Neuronal stem cell (in vitro differentiated cells): ENCODE results near the gene TRDN.

Source experiments
- DNase-seq: peaks from one replicate; pipeline ENCODE4 v3.0.0-alpha.2; 2013; ENCODE audit warnings: low spot score
- H2AFZ ChIP-seq: one replicate; pipeline ENCODE4 v1.6.1; 2013; ENCODE audit warnings: mild to moderate bottlenecking, low read length, inconsistent platforms
- H2AK5ac ChIP-seq: 2 replicates; pipeline ENCODE4 v1.6.1; 2013; ENCODE audit warnings: low read depth, mild to moderate bottlenecking, inconsistent platforms, low read length, moderate library complexity, mixed read lengths
- H2BK120ac ChIP-seq: 2 replicates; pipeline ENCODE4 v1.6.1; 2013; ENCODE audit warnings: low read depth, mild to moderate bottlenecking, inconsistent platforms, low read length, moderate library complexity, mixed read lengths
- H2BK12ac ChIP-seq: one replicate; pipeline ENCODE4 v1.6.1; 2013; ENCODE audit warnings: low read length, inconsistent platforms
- H2BK15ac ChIP-seq: 2 replicates; pipeline ENCODE4 v1.6.1; 2013; ENCODE audit warnings: mild to moderate bottlenecking, low read length, inconsistent platforms, mixed read lengths
- H2BK5ac ChIP-seq: one replicate; pipeline ENCODE4 v1.6.1; 2013; ENCODE audit warnings: inconsistent platforms, mild to moderate bottlenecking, low read length, moderate library complexity
- H3K14ac ChIP-seq: one replicate; pipeline ENCODE4 v1.6.1; 2013; ENCODE audit warnings: low read length, inconsistent platforms
- H3K18ac ChIP-seq: 2 replicates; pipeline ENCODE4 v1.6.1; 2013; ENCODE audit warnings: low read length, inconsistent platforms
- H3K23ac ChIP-seq: 2 replicates; pipeline ENCODE4 v1.6.1; 2013; ENCODE audit warnings: low read depth, mild to moderate bottlenecking, mixed read lengths, low read length, inconsistent platforms; ENCODE audit not compliant: poor library complexity
- H3K27ac ChIP-seq: replicated peaks from 3 replicates; pipeline ENCODE4 v1.5.1; 2013; ENCODE audit warnings: low read length, inconsistent platforms
- H3K27me3 ChIP-seq, 3 experiments: 2 replicates each; pipeline ENCODE4 v1.6.1; 2013; ENCODE audit warnings: low read length in 3 of 3, mild to moderate bottlenecking in 2 of 3, inconsistent platforms in 1 of 3, low read depth in 1 of 3, mixed read lengths in 1 of 3, moderate library complexity in 1 of 3; ENCODE audit not compliant: control insufficient read depth in 3 of 3, insufficient read depth in 3 of 3
- H3K36me3 ChIP-seq, 2 donors: replicated peaks in 1 of 2; 2 replicates each; pipeline ENCODE4 v1.6.1; 2013; ENCODE audit warnings: low read length in 2 of 2; ENCODE audit not compliant: control insufficient read depth in 2 of 2, insufficient read depth in 2 of 2
- H3K4ac ChIP-seq: 2 replicates; pipeline ENCODE4 v1.6.1; 2013; ENCODE audit warnings: inconsistent platforms, mild to moderate bottlenecking, low read length, moderate library complexity
- H3K4me1 ChIP-seq, 2 donors: 1 replicate in 1 of 2; 2 replicates in 1 of 2; pipeline ENCODE4 v1.6.1; 2013; ENCODE audit warnings: low read length in 2 of 2, low read depth in 1 of 2; ENCODE audit not compliant: control insufficient read depth in 2 of 2, insufficient read depth in 1 of 2
- H3K4me2 ChIP-seq: one replicate; pipeline ENCODE4 v1.6.1; 2013; ENCODE audit warnings: mild to moderate bottlenecking, low read length, inconsistent platforms; ENCODE audit not compliant: insufficient read depth, poor library complexity, severe bottlenecking
- H3K4me3 ChIP-seq, 2 donors: 2 replicates each; pipeline ENCODE4 v1.5.1; 2013; ENCODE audit warnings: low read length in 2 of 2, mild to moderate bottlenecking in 2 of 2, inconsistent platforms in 1 of 2, moderate library complexity in 1 of 2
- H3K79me1 ChIP-seq: one replicate; pipeline ENCODE4 v1.6.1; 2013; ENCODE audit warnings: low read depth, mild to moderate bottlenecking, inconsistent platforms, low read length, moderate library complexity
- H3K9ac ChIP-seq: one replicate; pipeline ENCODE4 v1.6.1; 2013; ENCODE audit warnings: mild to moderate bottlenecking, low read depth, low read length, inconsistent platforms; ENCODE audit not compliant: poor library complexity
- H3K9me3 ChIP-seq, 2 donors: replicated peaks in 1 of 2; 2 replicates each; pipeline versions ENCODE3 to v1.6.1; 2013; ENCODE audit warnings: low read length in 2 of 2, mild to moderate bottlenecking in 2 of 2, inconsistent platforms in 1 of 2, low read depth in 1 of 2, mixed read lengths in 1 of 2, moderate library complexity in 1 of 2; ENCODE audit not compliant: control insufficient read depth in 2 of 2, insufficient read depth in 1 of 2
- H4K8ac ChIP-seq: one replicate; pipeline ENCODE4 v1.6.1; 2013; ENCODE audit warnings: low read depth, mild to moderate bottlenecking, inconsistent platforms, low read length, moderate library complexity
- H4K91ac ChIP-seq: one replicate; pipeline ENCODE4 v1.6.1; 2013; ENCODE audit warnings: low read length, low read depth, mild to moderate bottlenecking, inconsistent platforms; ENCODE audit not compliant: poor library complexity
- WGBS, 2 donors: extraction: QIAGEN DNeasy Blood & Tissue Kit; methylation state at CpG; one replicate each; pipeline ENCODE4 v1.1.7; 2013; ENCODE audit warnings: missing lambda C conversion rate in 2 of 2, mixed read lengths in 1 of 2; ENCODE audit not compliant: insufficient read length in 2 of 2, insufficient replicate concordance in 1 of 2; ENCODE audit errors: extremely low coverage in 2 of 2; 5-methylcytosine and 5-hydroxymethylcytosine counted together

TRDN gene

GRCh38 chr6:123203928-123204327 lies 432.8 kb downstream of the TRDN start:
- no CpG with 5 or more reads among the region's 1 CpG for WGBS, 2 donors
- Histone ChIP-seq H3K4me1 (peaks cover 0 to 3% of the 10 kb centered on the region in 2 donors), H4K91ac (no peak overlapping the region)

GRCh38 chr6:123201869-123202372 lies 434.8 kb downstream of the TRDN start:
- Histone ChIP-seq H3K4ac (no peak overlapping the region), H3K36me3 (no peaks in the 10 kb centered on the region), H2BK12ac (no peak overlapping the region), H3K4me3 (no peak overlapping the region), H3K9ac (no peak overlapping the region), H2AK5ac (no peak overlapping the region), H2AFZ (no peak overlapping the region), H3K9me3 (peaks cover 0 to 3% of the 10 kb centered on the region in 2 donors), H2BK5ac (no peak overlapping the region), H3K23ac (no peak overlapping the region), H3K18ac (no peak overlapping the region), H3K27me3 (no peaks in the 10 kb centered on the region), H2BK120ac (no peak overlapping the region), H3K79me1 (no peaks in the 10 kb centered on the region), H3K4me1 (peaks cover 0 to 3% of the 10 kb centered on the region in 2 donors), H4K8ac (no peak overlapping the region), H2BK15ac (no peak overlapping the region), H3K14ac (no peak overlapping the region), H3K4me2 (no peak overlapping the region), H3K27ac (no peak overlapping the region), H4K91ac (no peak overlapping the region)
- no peak for DNase-seq
- WGBS, 2 donors: no CpG with 5 or more reads among the region's 18 CpGs

More at GRCh38 chr6:123203928-123204327, 432.8 kb downstream of the TRDN start:
- H3K27me3 ChIP-seq: no peaks in the 10 kb centered on the region
- H2AK5ac ChIP-seq: no peak overlapping the region
- H3K36me3 ChIP-seq: no peaks in the 10 kb centered on the region
- H3K4me2 ChIP-seq: no peak overlapping the region
- H4K8ac ChIP-seq: no peak overlapping the region
- no peak overlapping the region for H3K27ac ChIP-seq
- H2BK15ac ChIP-seq: no peak overlapping the region
- H3K4ac ChIP-seq: no peak overlapping the region
- DNase-seq: peak; percentile 8
- H3K18ac ChIP-seq: no peak overlapping the region
- H3K4me3 ChIP-seq: no peak overlapping the region
- no peak overlapping the region for H3K23ac ChIP-seq
- no peak overlapping the region for H3K9ac ChIP-seq
- H2BK5ac ChIP-seq: no peak overlapping the region
- no peak overlapping the region for H2BK12ac ChIP-seq
- peaks cover 0 to 3% of the 10 kb centered on the region in 2 donors for H3K9me3 ChIP-seq
- no peak overlapping the region for H2AFZ ChIP-seq
- no peak overlapping the region for H3K14ac ChIP-seq
- no peaks in the 10 kb centered on the region for H3K79me1 ChIP-seq
- H2BK120ac ChIP-seq: no peak overlapping the region

- Histone ChIP-seq H3K23ac (no peak overlapping the region), H3K18ac (no peak overlapping the region), H2BK15ac (no peak overlapping the region), H3K4ac (no peak overlapping the region), H3K27me3 (no peaks in the 10 kb centered on the region), H4K8ac (no peak overlapping the region), H2BK12ac (no peak overlapping the region), H3K9me3 (no peaks in the 10 kb centered on the region), H3K4me2 (no peak overlapping the region), H3K79me1 (no peaks in the 10 kb centered on the region), H2AFZ (no peak overlapping the region), H3K4me3 (no peak overlapping the region), H3K36me3 (no peaks in the 10 kb centered on the region), H2BK5ac (no peak overlapping the region), H2BK120ac (no peak overlapping the region), H3K27ac (no peak overlapping the region), H3K4me1 (no peaks in the 10 kb centered on the region), H3K9ac (no peak overlapping the region), H3K14ac (no peak overlapping the region), H2AK5ac (no peak overlapping the region), H4K91ac (no peak overlapping the region)
- DNase-seq: no peak
Measured at GRCh38 chr6:123193298-123193697, 443.5 kb downstream of the TRDN start.

DNA sequence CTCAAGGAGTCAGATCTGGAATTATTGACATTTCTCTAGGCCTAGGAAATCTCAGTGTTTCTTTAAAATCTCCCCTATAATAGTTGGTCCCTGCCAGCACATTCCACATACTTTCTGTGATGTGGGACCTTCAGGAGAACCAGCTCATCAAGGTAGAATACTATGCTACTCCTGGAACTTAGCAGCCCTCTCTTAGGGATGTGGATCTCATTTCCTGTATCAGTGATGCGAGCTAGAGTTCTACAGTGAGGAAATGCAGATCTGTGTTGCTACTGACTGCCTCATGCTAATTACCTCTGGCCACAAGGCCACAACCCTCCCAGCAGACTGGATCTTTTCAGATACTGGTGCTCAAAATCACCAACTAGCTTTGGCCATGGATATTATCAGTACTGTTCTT lies 446.9 kb downstream of the TRDN start:
- Histone ChIP-seq H2BK5ac (no peak overlapping the region), H2AFZ (no peak overlapping the region), H4K91ac (no peak overlapping the region), H3K4me3 (no peak overlapping the region), H3K4ac (no peak overlapping the region), H2BK12ac (no peak overlapping the region), H2BK120ac (no peak overlapping the region), H3K9me3 (no peaks in the 10 kb centered on the region), H3K27me3 (no peaks in the 10 kb centered on the region), H3K9ac (no peak overlapping the region), H3K18ac (no peak overlapping the region), H3K27ac (no peak overlapping the region), H3K23ac (no peak overlapping the region), H3K4me2 (no peak overlapping the region), H3K36me3 (no peaks in the 10 kb centered on the region), H4K8ac (no peak overlapping the region), H2BK15ac (no peak overlapping the region), H3K4me1 (no peaks in the 10 kb centered on the region), H3K14ac (no peak overlapping the region), H2AK5ac (no peak overlapping the region), H3K79me1 (no peaks in the 10 kb centered on the region)
- WGBS, 2 donors: no CpG with 5 or more reads among the region's 1 CpG
- no peak for DNase-seq
